SK-N-SH (cell line): ENCODE results near the gene PROX1.

Experiments
- REST ChIP-seq: IDR thresholded peaks from 2 replicates; pipeline ENCODE4 v1.6.1; 2012; ENCODE audit warnings: mild to moderate bottlenecking, low read depth, low read length, moderate library complexity
- RXRA ChIP-seq: IDR thresholded peaks from 2 replicates; pipeline ENCODE4 v1.4.0; 2012; ENCODE audit warnings: low read depth, mild to moderate bottlenecking, borderline replicate concordance
- USF1 ChIP-seq: IDR thresholded peaks from 2 replicates; pipeline ENCODE4 v1.4.0; 2012; ENCODE audit warnings: low read depth, borderline replicate concordance
- TF ChIP-seq, protein P1 (sequence below): fragments of 200-600 bp; sonication (generic); IDR thresholded peaks from 2 replicates; pipeline ENCODE4 v1.6.1; 2017; ENCODE audit warnings: antibody characterized with exemption, mild to moderate bottlenecking, moderate library complexity

DNA sequence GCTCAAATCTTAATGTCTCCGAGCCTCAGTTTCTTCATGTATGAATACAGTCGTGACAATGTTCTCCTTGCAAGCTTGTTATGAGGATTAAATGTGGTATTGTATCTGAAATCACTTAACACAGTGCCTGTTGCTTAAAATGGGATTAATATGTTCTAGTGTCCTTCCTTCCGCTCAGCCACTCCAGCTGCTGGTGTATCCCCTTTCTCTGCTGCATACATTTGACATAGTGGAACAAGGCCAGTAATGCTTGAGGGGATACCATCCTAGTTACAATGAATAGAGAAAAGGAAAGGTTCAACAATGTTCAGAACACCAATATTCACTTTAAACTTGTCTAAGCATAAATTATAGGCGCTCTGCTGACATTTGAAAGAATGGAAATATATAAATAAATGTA, 64.0 kb downstream of the PROX1 start:
- TF ChIP-seq, protein P1, sequence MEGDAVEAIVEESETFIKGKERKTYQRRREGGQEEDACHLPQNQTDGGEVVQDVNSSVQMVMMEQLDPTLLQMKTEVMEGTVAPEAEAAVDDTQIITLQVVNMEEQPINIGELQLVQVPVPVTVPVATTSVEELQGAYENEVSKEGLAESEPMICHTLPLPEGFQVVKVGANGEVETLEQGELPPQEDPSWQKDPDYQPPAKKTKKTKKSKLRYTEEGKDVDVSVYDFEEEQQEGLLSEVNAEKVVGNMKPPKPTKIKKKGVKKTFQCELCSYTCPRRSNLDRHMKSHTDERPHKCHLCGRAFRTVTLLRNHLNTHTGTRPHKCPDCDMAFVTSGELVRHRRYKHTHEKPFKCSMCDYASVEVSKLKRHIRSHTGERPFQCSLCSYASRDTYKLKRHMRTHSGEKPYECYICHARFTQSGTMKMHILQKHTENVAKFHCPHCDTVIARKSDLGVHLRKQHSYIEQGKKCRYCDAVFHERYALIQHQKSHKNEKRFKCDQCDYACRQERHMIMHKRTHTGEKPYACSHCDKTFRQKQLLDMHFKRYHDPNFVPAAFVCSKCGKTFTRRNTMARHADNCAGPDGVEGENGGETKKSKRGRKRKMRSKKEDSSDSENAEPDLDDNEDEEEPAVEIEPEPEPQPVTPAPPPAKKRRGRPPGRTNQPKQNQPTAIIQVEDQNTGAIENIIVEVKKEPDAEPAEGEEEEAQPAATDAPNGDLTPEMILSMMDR, result no peak
- TF ChIP-seq USF1 (no peak), REST (no peak), RXRA (no peak)
